NCI-H345 (cell line): ENCODE results near the gene CHRNA4.

Experiments used
- DNase-seq: peaks from one replicate; lab custom pipeline; 2025; lab: John Stamatoyannopoulos, UW

The CHRNA4 gene

GRCh38 chr20:63360850-63361518 lies at the start of gene CHRNA4:
Gene CHRNA4 (minus strand): TSS chr20:63361349. CDS start chr20:63361165, 184 bp downstream.
- peak; percentile 42 for DNase-seq

- DNase-seq, result no peak
Measured at GRCh38 chr20:63409834-63410435, 48.8 kb upstream of the CHRNA4 start.

- no peak for DNase-seq
Measured at GRCh38 chr20:63409066-63409833, 48.1 kb upstream of the CHRNA4 start.

- DNase-seq, result no peak
Measured at GRCh38 chr20:63408684-63409046, 47.5 kb upstream of the CHRNA4 start.

GRCh38 chr20:63407928-63408683 lies 47.0 kb upstream of the CHRNA4 start:
- DNase-seq, result no peak

- DNase-seq, result no peak
Measured at GRCh38 chr20:63406617-63407245, 45.6 kb upstream of the CHRNA4 start.

GRCh38 chr20:63406011-63406410 lies 44.9 kb upstream of the CHRNA4 start:
- DNase-seq, result no peak

- no peak for DNase-seq
Measured at GRCh38 chr20:63405102-63405730, 44.1 kb upstream of the CHRNA4 start.

- DNase-seq, result peak; percentile 17
Measured at GRCh38 chr20:63404129-63405085, 43.3 kb upstream of the CHRNA4 start.

- no peak for DNase-seq
Measured at GRCh38 chr20:63403403-63404105, 42.4 kb upstream of the CHRNA4 start.

GRCh38 chr20:63402860-63403220 lies 41.7 kb upstream of the CHRNA4 start:
- DNase-seq, result no peak

GRCh38 chr20:63402181-63402859 lies 41.2 kb upstream of the CHRNA4 start:
- DNase-seq, result no peak

- no peak for DNase-seq
Measured at GRCh38 chr20:63401384-63402110, 40.4 kb upstream of the CHRNA4 start.

- DNase-seq, result no peak
Measured at GRCh38 chr20:63400486-63401210, 39.5 kb upstream of the CHRNA4 start.

GRCh38 chr20:63399596-63400375 lies 38.6 kb upstream of the CHRNA4 start:
- DNase-seq, result no peak

GRCh38 chr20:63398744-63399514 lies 37.8 kb upstream of the CHRNA4 start:
- DNase-seq, result no peak
